Measurements from ENCODE around the gene NLN. TPM values are rescaled to one million over a fixed set of nuclear protein-coding genes. Genes with fewer than 3 reads are reported as not detected.
"Not testable (repeated sequence)": the region's sequence is repeated elsewhere in the genome, so short reads cannot be mapped to it uniquely, and the experiment has no call there.

Gene NLN
- total RNA-seq, 4 donors from 2014 or later = 20.4 to 29.9 (median 27.9) TPM

- H3K4me1 ChIP-seq = peaks cover 16 to 27% of the 10 kb centered on the region in 2 donors
- TF ChIP-seq CTCF (IDR thresholded peaks at IDR 0.05 in 4 of 5, conservative IDR thresholded peaks at IDR 0.05 in 1 of 5) (no peak), POLR2A (IDR thresholded peaks at IDR 0.05) (no peak)
- H3K27ac ChIP-seq = no peak overlapping the region
- DNase-seq (no peak), ATAC-seq (no peak)
- H3K9me3 ChIP-seq = no peaks in the 10 kb centered on the region
- no peaks in the 10 kb centered on the region for H3K27me3 ChIP-seq
- no peak overlapping the region for H3K4me3 ChIP-seq
- no peaks in the 10 kb centered on the region for H3K36me3 ChIP-seq
- intact Hi-C loops (cut with DNase I; ENCODE audit: low total_unique reads) = no loop called here
- in situ Hi-C loops (cut with MboI; ENCODE audit: low sequenced_read_pairs in 4 of 4) = loop anchor here in 2 of 4 donors (10.0 to 25.0 kb wide), 2 partner anchors 410 to 417 kb away; partner anchors contain the start of gene SREK1 (in 2 of the 2)
These were observed 5.6 kb downstream of the NLN start for GRCh38 chr5:65727491-65728156.

GRCh38 chr5:65728218-65728617 lies 6.2 kb downstream of the NLN start:
- H3K9me3 ChIP-seq = no peaks in the 10 kb centered on the region
- DNase-seq = no peak
- intact Hi-C loops (cut with DNase I; ENCODE audit: low total_unique reads) (no loop called here), in situ Hi-C loops (cut with MboI; ENCODE audit: low sequenced_read_pairs in 4 of 4) (loop anchor here in 2 of 4 donors (10.0 to 25.0 kb wide), 2 partner anchors 409 to 417 kb away; partner anchors contain the start of gene SREK1 (in 2 of the 2))
- H3K36me3 ChIP-seq = no peaks in the 10 kb centered on the region
- H3K4me3 ChIP-seq = no peak overlapping the region
- H3K4me1 ChIP-seq = peaks cover 16 to 23% of the 10 kb centered on the region in 2 donors
- H3K27ac ChIP-seq = no peak overlapping the region
- no peak for ATAC-seq
- no peak for TF ChIP-seq CTCF (IDR thresholded peaks at IDR 0.05 in 4 of 5, conservative IDR thresholded peaks at IDR 0.05 in 1 of 5)
- TF ChIP-seq POLR2A (IDR thresholded peaks at IDR 0.05) = no peak
- no peaks in the 10 kb centered on the region for H3K27me3 ChIP-seq

- no peak for DNase-seq
- intact Hi-C loops (cut with DNase I; ENCODE audit: low total_unique reads) (no loop called here), in situ Hi-C loops (cut with MboI; ENCODE audit: low sequenced_read_pairs in 4 of 4) (loop anchor here in 1 of 4 donors (25.0 kb wide), 1 partner anchor 406 kb away; the partner anchor contains the start of gene SREK1)
- no peak for ATAC-seq
- no peak for TF ChIP-seq CTCF (IDR thresholded peaks at IDR 0.05 in 4 of 5, conservative IDR thresholded peaks at IDR 0.05 in 1 of 5)
- TF ChIP-seq POLR2A (IDR thresholded peaks at IDR 0.05) = no peak
- Histone ChIP-seq H3K9me3 (no peaks in the 10 kb centered on the region), H3K4me3 (no peak overlapping the region), H3K27ac (no peak overlapping the region), H3K4me1 (peaks cover 0 to 4% of the 10 kb centered on the region in 2 donors), H3K36me3 (no peaks in the 10 kb centered on the region), H3K27me3 (no peaks in the 10 kb centered on the region)
These were observed 8.9 kb downstream of the NLN start for GRCh38 chr5:65730910-65731309.

- not testable (repeated sequence) for ATAC-seq
These were observed 10.0 kb downstream of the NLN start for GRCh38 chr5:65732046-65732445.

GRCh38 chr5:65734196-65734775 lies 12.3 kb downstream of the NLN start:
- H3K4me3 ChIP-seq; H3K4me1 ChIP-seq; H3K27ac ChIP-seq; ATAC-seq; H3K27me3 ChIP-seq; DNase-seq; intact Hi-C loops (cut with DNase I; ENCODE audit: low total_unique reads); H3K9me3 ChIP-seq; H3K36me3 ChIP-seq: not testable (repeated sequence)
- in situ Hi-C loops (cut with MboI; ENCODE audit: low sequenced_read_pairs in 4 of 4) = loop anchor here in 1 of 4 donors (25.0 kb wide), 1 partner anchor 403 kb away; the partner anchor contains the start of gene SREK1

More at GRCh38 chr5:65732046-65732445, 10.0 kb downstream of the NLN start:
- in situ Hi-C loops (cut with MboI; ENCODE audit: low sequenced_read_pairs in 4 of 4) = loop anchor here in 1 of 4 donors (25.0 kb wide), 1 partner anchor 405 kb away; the partner anchor contains the start of gene SREK1
- intact Hi-C loops (cut with DNase I; ENCODE audit: low total_unique reads); H3K27ac ChIP-seq; H3K9me3 ChIP-seq; H3K4me1 ChIP-seq; H3K36me3 ChIP-seq; H3K4me3 ChIP-seq; H3K27me3 ChIP-seq; DNase-seq: not testable (repeated sequence)

Data from gastrocnemius medialis (tissue), 4 donors.